Progenitor cell of endocrine pancreas (in vitro differentiated cells): ENCODE results near the gene DHRS12. TPM values are rescaled to one million over a fixed set of nuclear protein-coding genes. Genes with fewer than 3 reads are reported as not detected.

Experiments used
- DNase-seq: peaks from one replicate; pipeline ENCODE4 v3.0.0; 2021; ENCODE audit warnings: low spot score; ENCODE audit not compliant: unreplicated experiment
- H3K27ac Mint-ChIP-seq: 2 replicates; pipeline ENCODE4 v1.8.0; 2021; ENCODE audit warnings: mild to moderate bottlenecking, moderate library complexity, mixed read lengths
- H3K27me3 Mint-ChIP-seq: 2 replicates; pipeline ENCODE4 v1.8.0; 2021; ENCODE audit warnings: mixed read lengths
- H3K36me3 Mint-ChIP-seq: 2 replicates; pipeline ENCODE4 v1.8.0; 2022; ENCODE audit warnings: mixed read lengths; ENCODE audit not compliant: insufficient read depth
- H3K4me1 Mint-ChIP-seq: 2 replicates; pipeline ENCODE4 v1.8.0; 2021; ENCODE audit warnings: low read depth, mixed read lengths
- H3K4me3 Mint-ChIP-seq: 2 replicates; pipeline ENCODE4 v1.8.0; 2021; ENCODE audit warnings: low read depth, mild to moderate bottlenecking, moderate library complexity, mixed read lengths
- H3K9me3 Mint-ChIP-seq: 2 replicates; pipeline ENCODE4 v1.8.0; 2021; ENCODE audit warnings: low read depth, mixed read lengths
- CTCF ChIP-seq: fragments of 200-600 bp; sonication (generic); IDR thresholded peaks from one replicate; pipeline ENCODE4 v1.5.0; 2021; ENCODE audit warnings: antibody characterized with exemption, mild to moderate bottlenecking; ENCODE audit not compliant: unreplicated experiment
- total RNA-seq: library from RNA; stranded (reverse); gene quantifications from 2 replicates; pipeline ENCODE4 v1.2.1, GENCODE V29; 2021

The DHRS12 gene
- total RNA-seq, 1 donor from 2014 or later = 19.6 TPM

- peaks cover 4% of the 10 kb centered on the region for H3K4me1 Mint-ChIP-seq
- H3K27ac Mint-ChIP-seq = no peak overlapping the region
- no peak overlapping the region for H3K4me3 Mint-ChIP-seq
- TF ChIP-seq CTCF = no peak
- peaks cover 15% of the 10 kb centered on the region for H3K27me3 Mint-ChIP-seq
- H3K9me3 Mint-ChIP-seq = no peaks in the 10 kb centered on the region
- DNase-seq = no peak
- H3K36me3 Mint-ChIP-seq = peaks cover 3% of the 10 kb centered on the region
Measured at GRCh38 chr13:51814071-51814470, 10.1 kb upstream of the DHRS12 start.

GRCh38 chr13:51811920-51812451 lies 8.0 kb upstream of the DHRS12 start:
- H3K4me3 Mint-ChIP-seq = no peak overlapping the region
- H3K36me3 Mint-ChIP-seq = peaks cover 3% of the 10 kb centered on the region
- H3K27ac Mint-ChIP-seq = no peak overlapping the region
- peaks cover 4% of the 10 kb centered on the region for H3K4me1 Mint-ChIP-seq
- H3K9me3 Mint-ChIP-seq = no peaks in the 10 kb centered on the region
- H3K27me3 Mint-ChIP-seq = peaks cover 5% of the 10 kb centered on the region
- no peak for DNase-seq
- no peak for TF ChIP-seq CTCF

GRCh38 chr13:51811046-51811445 lies 7.1 kb upstream of the DHRS12 start:
- no peak overlapping the region for H3K27ac Mint-ChIP-seq
- H3K9me3 Mint-ChIP-seq = no peaks in the 10 kb centered on the region
- no peak for DNase-seq
- H3K36me3 Mint-ChIP-seq = peaks cover 3% of the 10 kb centered on the region
- TF ChIP-seq CTCF = no peak
- H3K4me3 Mint-ChIP-seq = no peak overlapping the region
- H3K4me1 Mint-ChIP-seq = peaks cover 4% of the 10 kb centered on the region
- no peaks in the 10 kb centered on the region for H3K27me3 Mint-ChIP-seq

GRCh38 chr13:51808811-51809210 lies 4.8 kb upstream of the DHRS12 start:
- Mint-ChIP-seq H3K36me3 (peaks cover 3% of the 10 kb centered on the region), H3K9me3 (no peaks in the 10 kb centered on the region), H3K27me3 (no peaks in the 10 kb centered on the region), H3K4me3 (no peak overlapping the region), H3K27ac (no peak overlapping the region), H3K4me1 (peaks cover 7% of the 10 kb centered on the region)
- no peak for DNase-seq
- TF ChIP-seq CTCF = no peak

GRCh38 chr13:51807041-51807440 lies 3.1 kb upstream of the DHRS12 start:
- no peaks in the 10 kb centered on the region for H3K9me3 Mint-ChIP-seq
- no peak overlapping the region for H3K27ac Mint-ChIP-seq
- TF ChIP-seq CTCF = no peak
- no peak for DNase-seq
- peaks cover 12% of the 10 kb centered on the region for H3K4me1 Mint-ChIP-seq
- H3K4me3 Mint-ChIP-seq = no peak overlapping the region
- H3K36me3 Mint-ChIP-seq = peaks cover 3% of the 10 kb centered on the region
- no peaks in the 10 kb centered on the region for H3K27me3 Mint-ChIP-seq
